IMR-90 (cell line): ENCODE data around the gene GSG1L. TPM values are rescaled to one million over a fixed set of nuclear protein-coding genes. Genes with fewer than 3 reads are reported as not detected.

Experiments
- ATAC-seq: fragments of 200-7000 bp; cut with Tn5 transposase; 2 replicates; pipeline ENCODE4 v1.9.1; 2020; ENCODE audit warnings: low read depth, mild to moderate bottlenecking, moderate library complexity
- BruUV-seq: library from RNA; stranded (reverse); fragments of 400-500 nt; replicated peaks from 2 replicates; lab custom pipeline; 2021; lab: Mats Ljungman, UMichigan
- CTCF ChIA-PET: fragments of 300-600 bp; formaldehyde crosslinking; extraction: SDS; loops from one replicate; lab custom pipeline; 2021; ENCODE audit warnings: antibody characterized with exemption; lab: Yijun Ruan, JAX
- POLR2A ChIA-PET: fragments of 300-600 bp; sonication (Branson Sonifier 250); formaldehyde crosslinking; loops from one replicate; lab custom pipeline; 2022; ENCODE audit warnings: antibody characterized with exemption; ENCODE audit not compliant: unreplicated experiment; lab: Charles Lee
- DNase-seq: peaks from one replicate; pipeline ENCODE4 v3.0.0; 2013
- H2AFZ ChIP-seq: replicated peaks from 2 replicates; pipeline ENCODE3; 2013; ENCODE audit warnings: low read length, mild to moderate bottlenecking; ENCODE audit not compliant: poor library complexity
- H2AK5ac ChIP-seq: 2 replicates; pipeline ENCODE4 v1.6.1; 2013; ENCODE audit warnings: low read depth, low read length, inconsistent platforms
- H2AK9ac ChIP-seq: replicated peaks from 2 replicates; pipeline ENCODE3; 2013; ENCODE audit warnings: mild to moderate bottlenecking, low read depth, low read length, moderate library complexity; ENCODE audit not compliant: poor library complexity
- H2BK120ac ChIP-seq: 2 replicates; pipeline ENCODE4 v1.6.1; 2013; ENCODE audit warnings: low read depth, low read length, inconsistent platforms
- H2BK15ac ChIP-seq: 3 replicates; pipeline ENCODE4 v1.6.1; 2013; ENCODE audit warnings: low read depth, low read length, inconsistent platforms
- H2BK20ac ChIP-seq: 2 replicates; pipeline ENCODE4 v1.6.1; 2013; ENCODE audit warnings: low read depth, mild to moderate bottlenecking, inconsistent platforms, low read length, moderate library complexity
- H2BK5ac ChIP-seq: 2 replicates; pipeline ENCODE4 v1.6.1; 2013; ENCODE audit warnings: mild to moderate bottlenecking, low read depth, low read length, inconsistent platforms; ENCODE audit not compliant: poor library complexity, severe bottlenecking
- H3K14ac ChIP-seq: replicated peaks from 2 replicates; pipeline ENCODE4 v1.6.1; 2013; ENCODE audit warnings: low read depth, low read length, inconsistent platforms
- H3K18ac ChIP-seq: 2 replicates; pipeline ENCODE4 v1.6.1; 2013; ENCODE audit warnings: low read depth, low read length, control low read depth
- H3K23ac ChIP-seq: 2 replicates; pipeline ENCODE4 v1.6.1; 2013; ENCODE audit warnings: low read depth, low read length, inconsistent platforms
- H3K27ac ChIP-seq: 2 replicates; pipeline ENCODE4 v1.5.1; 2013; ENCODE audit warnings: mild to moderate bottlenecking, control low read depth, low read length; ENCODE audit not compliant: insufficient read depth
- H3K27me3 ChIP-seq: 2 replicates; pipeline ENCODE4 v1.6.1; 2013; ENCODE audit warnings: low read length; ENCODE audit not compliant: control insufficient read depth, insufficient read depth
- H3K36me3 ChIP-seq: 2 replicates; pipeline ENCODE4 v1.6.1; 2013; ENCODE audit warnings: low read length, mixed read lengths; ENCODE audit not compliant: control insufficient read depth, insufficient read depth
- H3K4ac ChIP-seq: 2 replicates; pipeline ENCODE4 v1.6.1; 2013; ENCODE audit warnings: low read depth, low read length, inconsistent platforms
- H3K4me1 ChIP-seq: 2 replicates; pipeline ENCODE4 v1.6.1; 2013; ENCODE audit warnings: low read length, mixed read lengths; ENCODE audit not compliant: control insufficient read depth, insufficient read depth
- H3K4me2 ChIP-seq: 2 replicates; pipeline ENCODE4 v1.6.1; 2013; ENCODE audit warnings: low read depth, mild to moderate bottlenecking, control low read depth, low read length, moderate library complexity
- H3K4me3 ChIP-seq: 2 replicates; pipeline ENCODE4 v1.5.1; 2013; ENCODE audit warnings: low read depth, mild to moderate bottlenecking, control low read depth, low read length, moderate library complexity; ENCODE audit not compliant: insufficient read depth
- H3K56ac ChIP-seq: 2 replicates; pipeline ENCODE4 v1.6.1; 2013; ENCODE audit warnings: low read length, inconsistent platforms; ENCODE audit not compliant: insufficient read depth; ENCODE audit errors: extremely low read depth
- H3K79me1 ChIP-seq, 2 experiments: 2 replicates each; pipeline ENCODE4 v1.6.1; 2013; ENCODE audit warnings: low read length in 2 of 2, inconsistent platforms in 1 of 2, low read depth in 1 of 2
- H3K9ac ChIP-seq: 2 replicates; pipeline ENCODE4 v1.6.1; 2013; ENCODE audit warnings: low read depth, low read length, control low read depth
- H3K9me1 ChIP-seq: 2 replicates; pipeline ENCODE4 v1.6.1; 2013; ENCODE audit warnings: low read length, inconsistent platforms; ENCODE audit not compliant: insufficient read depth
- H3K9me3 ChIP-seq: 2 replicates; pipeline ENCODE4 v1.6.1; 2013; ENCODE audit warnings: low read length; ENCODE audit not compliant: control insufficient read depth, insufficient read depth
- H4K20me1 ChIP-seq: 2 replicates; pipeline ENCODE4 v1.6.1; 2013; ENCODE audit warnings: low read length, inconsistent platforms; ENCODE audit not compliant: insufficient read depth
- H4K5ac ChIP-seq: 2 replicates; pipeline ENCODE4 v1.6.1; 2013; ENCODE audit warnings: mild to moderate bottlenecking, low read depth, low read length, control low read depth
- H4K8ac ChIP-seq, 2 experiments: 2 replicates each; pipeline ENCODE4 v1.6.1; 2013; ENCODE audit warnings: low read depth in 2 of 2, low read length in 2 of 2, control low read depth in 1 of 2, inconsistent platforms in 1 of 2
- H4K91ac ChIP-seq: 2 replicates; pipeline ENCODE4 v1.6.1; 2013; ENCODE audit warnings: low read depth, low read length, inconsistent platforms; ENCODE audit not compliant: insufficient read depth
- CEBPB ChIP-seq: IDR thresholded peaks from 2 replicates; pipeline ENCODE4 v1.6.1; 2012; ENCODE audit warnings: low read depth, low read length, improper control_type of control experiment
- FOS ChIP-seq: fragments of 150-350 bp; IDR thresholded peaks from 2 replicates; pipeline ENCODE4 v1.6.1; 2016; ENCODE audit warnings: low read depth, low read length
- NFE2L2 ChIP-seq: fragments of 150-350 bp; IDR thresholded peaks from 2 replicates; pipeline ENCODE4 v1.6.1; 2016; ENCODE audit warnings: low read depth, mild to moderate bottlenecking, low read length
- WGBS, 2 experiments: methylation state at CpG; one replicate each; pipeline versions ENCODE4 v1.1.5 to v1.1.7; 2013; ENCODE audit warnings: missing lambda C conversion rate in 2 of 2; ENCODE audit not compliant: insufficient read length in 1 of 2; ENCODE audit errors: extremely low coverage in 2 of 2; 5-methylcytosine and 5-hydroxymethylcytosine counted together
- dilution Hi-C: fragments of 300-500 bp; cut with HindIII; formaldehyde crosslinking; loops from one replicate; pipeline ENCODE4 v1.14.3; 2018; ENCODE audit warnings: low sequenced_read_pairs; ENCODE audit not compliant: unreplicated experiment
- in situ Hi-C: fragments of 300-500 bp; cut with MboI; formaldehyde crosslinking; loops from 3 replicates; pipeline ENCODE4 v1.14.3; 2019; ENCODE audit warnings: low sequenced_read_pairs, inconsistent platforms, mixed read lengths
- intact Hi-C: fragments of 100-400 bp; cut with micrococcal nuclease; formaldehyde crosslinking; loops from 2 replicates; pipeline ENCODE4 v1.10.0; 2022
- polyA plus RNA-seq, 3 experiments: library from polyadenylated mRNA; depleted of rRNA; stranded (reverse); fragments of >200 nt; gene quantifications; 2 replicates each; pipeline ENCODE4 v1.2.3, GENCODE V29; 2012; ENCODE audit warnings: low replicate concordance in 1 of 3
- total RNA-seq: library from RNA; depleted of rRNA; stranded (reverse); fragments of >200 nt; gene quantifications from 2 replicates; pipeline ENCODE4 v1.2.3, GENCODE V29; 2012

GSG1L gene
- total and polyA plus RNA-seq, 2 of the 4 experiments (the other 2 are of a cell fraction), result not detected

DNA sequence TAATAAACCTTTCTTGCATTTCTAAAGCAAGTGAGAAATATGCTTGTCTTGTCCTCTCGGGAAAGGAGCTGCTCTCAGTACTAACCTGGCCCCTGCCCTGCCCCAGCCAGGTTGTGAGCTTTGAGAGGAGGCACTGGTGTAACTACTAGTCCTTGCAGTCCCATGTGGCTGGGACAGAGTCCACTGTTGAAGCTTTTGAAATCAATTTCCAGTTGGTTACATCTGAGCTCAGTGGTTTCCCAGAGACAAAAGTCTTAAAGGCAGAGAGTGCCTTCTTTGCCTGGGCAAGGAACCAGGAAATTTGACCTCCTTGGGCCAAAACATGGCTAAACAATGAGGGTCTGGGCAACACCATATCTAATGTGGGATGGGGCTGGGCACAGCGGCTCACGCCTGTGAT, 48.7 kb downstream of the GSG1L start:
- Histone ChIP-seq H2BK5ac (no peak overlapping the region), H4K5ac (no peak overlapping the region), H2BK20ac (no peak overlapping the region), H3K9ac (no peak overlapping the region), H3K27ac (no peak overlapping the region), H3K27me3 (peaks cover 8% of the 10 kb centered on the region), H2AK9ac (no peak overlapping the region), H2AK5ac (no peak overlapping the region), H3K14ac (no peak overlapping the region), H4K20me1 (no peaks in the 10 kb centered on the region), H3K36me3 (no peaks in the 10 kb centered on the region), H3K4ac (no peak overlapping the region), H2AFZ (no peak overlapping the region), H3K9me3 (no peaks in the 10 kb centered on the region), H3K23ac (no peak overlapping the region), H3K79me1 (no peaks in the 10 kb centered on the region), H3K4me3 (no peak overlapping the region), H3K18ac (no peak overlapping the region), H4K8ac (no peak overlapping the region), H3K4me1 (0 out of 2 replicates have a peak, but pooled peaks cover 2% of the 10 kb centered on the region), H4K91ac (no peak overlapping the region), H3K56ac (no peak overlapping the region), H3K9me1 (no peaks in the 10 kb centered on the region), H3K4me2 (no peak overlapping the region), H2BK15ac (no peak overlapping the region), H2BK120ac (no peak overlapping the region)
- dilution Hi-C loops, result no loop called here
- no TSS peak for BruUV-seq
- no peak for ATAC-seq
- ChIA-PET POLR2A (no interaction called here), CTCF (interaction anchor here (1.4 kb wide), 1 partner anchor 21 kb away, joined by 4 read pairs; no protein-coding TSS in a partner anchor)
- 80% methylated on average over 1 of the region's 3 CpGs; no CpG with 5 or more reads in 1 of the 2 experiments for WGBS, 2 experiments
- no peak for DNase-seq
- intact Hi-C loops, result no loop called here
- TF ChIP-seq FOS (no peak), CEBPB (no peak), NFE2L2 (no peak)
- in situ Hi-C loops, result no loop called here
